Measurements from ENCODE around the gene PCYOX1L.

PCYOX1L gene

DNA sequence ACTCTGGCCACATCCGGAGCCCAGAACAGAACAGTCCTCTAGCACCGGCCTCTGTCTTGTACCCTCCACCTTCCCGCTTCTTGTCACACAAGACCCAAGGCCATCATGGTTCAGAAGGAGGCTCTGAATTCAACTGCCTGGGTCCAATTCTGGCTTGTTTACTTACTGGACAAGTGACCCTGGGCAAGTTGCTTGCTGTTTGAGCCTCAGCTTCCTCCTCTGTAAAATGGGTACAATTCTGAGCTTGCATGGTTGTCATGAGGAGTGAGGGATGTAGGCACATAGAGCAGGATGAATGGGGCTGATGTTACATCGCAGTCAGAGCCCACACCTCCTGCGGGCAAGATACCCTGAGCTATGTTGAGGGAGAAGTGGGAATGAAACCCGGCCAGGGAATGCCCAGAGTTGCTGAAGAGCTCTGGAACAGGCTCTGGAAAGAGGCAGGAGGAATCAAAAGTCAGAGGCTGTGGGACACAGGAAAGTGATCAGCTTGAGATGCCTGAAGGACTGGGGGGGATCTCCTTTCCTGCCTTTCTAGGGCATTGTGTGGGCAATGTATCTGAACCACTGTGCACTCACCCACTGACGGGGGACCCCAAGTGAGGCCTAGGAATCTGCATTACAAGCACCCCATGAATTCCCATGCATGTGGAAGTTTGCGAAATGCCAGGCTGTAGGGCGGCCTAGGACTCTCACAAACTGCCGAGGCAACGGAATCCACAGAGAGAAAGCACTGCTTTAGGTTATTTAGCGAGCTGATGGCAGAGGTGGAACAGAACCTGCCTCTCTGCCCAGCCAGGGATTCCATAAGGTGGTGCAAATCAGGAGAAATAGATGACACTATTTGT is 50.6 kb downstream of the PCYOX1L start:
- no peak for DNase-seq

DNA sequence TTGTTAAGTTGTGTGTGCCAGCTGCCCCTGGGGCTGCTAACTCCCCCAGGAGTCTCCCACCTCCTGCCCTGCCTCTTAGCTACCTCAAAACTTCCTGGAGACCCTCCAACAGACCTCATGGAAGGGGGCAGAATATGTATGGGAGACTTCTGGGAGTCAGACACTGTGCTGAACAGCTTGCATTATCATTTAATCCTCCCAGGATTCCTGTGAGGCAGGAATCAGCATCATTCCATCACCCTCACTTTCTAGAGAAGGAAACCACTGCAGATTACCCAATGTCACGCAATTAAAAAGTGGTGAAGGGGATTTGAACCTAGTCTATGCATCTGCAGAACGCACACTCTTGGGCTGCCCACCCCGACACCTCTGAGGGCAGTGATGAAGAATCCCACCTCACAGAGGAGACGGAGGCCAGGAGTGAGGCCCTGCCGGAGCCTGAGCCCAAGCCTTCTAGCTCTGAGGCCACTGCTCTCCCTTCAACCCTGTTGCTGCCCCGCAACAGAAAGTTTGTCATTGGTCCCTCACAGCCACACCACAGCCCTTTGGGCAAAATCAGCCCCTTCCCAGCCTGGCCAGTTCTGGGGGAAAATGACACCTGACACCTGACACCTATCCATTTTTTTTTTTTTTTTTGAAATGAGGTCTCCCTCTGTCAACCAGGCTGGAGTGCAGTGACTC is 51.6 kb downstream of the PCYOX1L start:
- DNase-seq = no peak

DNA sequence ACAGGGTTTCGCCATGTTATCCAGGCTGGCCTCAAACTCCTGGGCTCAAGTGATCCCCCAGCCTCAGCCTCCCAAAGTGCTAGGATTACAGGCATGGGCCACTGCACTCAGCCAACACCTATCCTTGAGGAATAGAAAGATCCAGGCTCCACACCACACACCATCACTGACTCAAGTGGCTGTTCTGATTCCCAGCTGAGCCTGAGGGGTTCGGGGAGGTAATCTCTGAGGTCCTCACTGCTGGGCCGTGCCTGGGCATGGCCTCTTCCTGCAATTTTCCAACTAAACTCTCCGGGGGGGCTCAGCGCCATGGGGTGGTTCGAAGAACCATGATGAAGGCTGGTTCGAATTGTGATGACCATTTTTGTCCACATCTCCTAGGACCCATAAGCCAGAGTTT is 52.2 kb downstream of the PCYOX1L start:
- no peak for DNase-seq

GRCh38 chr5:149410721-149411432 is 53.0 kb downstream of the PCYOX1L start:
- no peak for DNase-seq

DNA sequence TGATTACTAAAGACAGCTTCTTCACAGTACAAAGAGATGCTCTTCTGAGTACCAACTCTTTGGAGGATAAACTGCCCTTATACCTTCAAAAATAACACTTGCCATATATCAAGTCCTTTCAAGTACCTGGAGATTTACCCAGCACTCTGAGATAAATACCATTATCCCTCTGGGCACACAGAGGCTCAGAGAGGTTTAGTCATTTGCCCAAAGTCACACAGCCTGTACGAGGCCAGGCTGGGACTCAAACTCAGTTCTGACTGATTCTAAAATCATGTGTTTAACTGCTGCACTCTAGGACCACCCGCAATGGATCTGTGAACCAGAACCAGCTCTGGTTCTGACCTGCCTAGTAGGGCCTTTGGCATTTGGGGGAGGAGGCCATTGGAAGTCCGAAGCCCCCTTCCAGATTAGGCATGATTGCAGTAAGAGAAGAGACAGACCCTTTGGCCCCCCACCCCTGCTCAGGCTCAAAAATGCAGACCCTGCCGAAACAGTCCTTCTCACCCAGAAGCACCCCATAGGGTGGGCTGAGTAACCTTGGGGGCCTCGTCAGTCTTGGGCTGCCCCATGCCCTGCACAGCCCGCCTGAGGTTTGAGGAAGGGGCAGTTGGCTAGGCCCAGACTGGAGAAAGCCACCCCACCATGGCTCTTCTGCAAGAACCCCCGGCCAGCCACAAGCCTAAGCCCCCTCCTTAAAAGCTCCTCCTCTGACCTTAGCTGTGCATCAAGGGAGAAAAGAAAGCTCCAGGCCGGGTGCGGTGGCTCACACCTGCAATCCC is 54.1 kb downstream of the PCYOX1L start:
- no peak for DNase-seq

DNA sequence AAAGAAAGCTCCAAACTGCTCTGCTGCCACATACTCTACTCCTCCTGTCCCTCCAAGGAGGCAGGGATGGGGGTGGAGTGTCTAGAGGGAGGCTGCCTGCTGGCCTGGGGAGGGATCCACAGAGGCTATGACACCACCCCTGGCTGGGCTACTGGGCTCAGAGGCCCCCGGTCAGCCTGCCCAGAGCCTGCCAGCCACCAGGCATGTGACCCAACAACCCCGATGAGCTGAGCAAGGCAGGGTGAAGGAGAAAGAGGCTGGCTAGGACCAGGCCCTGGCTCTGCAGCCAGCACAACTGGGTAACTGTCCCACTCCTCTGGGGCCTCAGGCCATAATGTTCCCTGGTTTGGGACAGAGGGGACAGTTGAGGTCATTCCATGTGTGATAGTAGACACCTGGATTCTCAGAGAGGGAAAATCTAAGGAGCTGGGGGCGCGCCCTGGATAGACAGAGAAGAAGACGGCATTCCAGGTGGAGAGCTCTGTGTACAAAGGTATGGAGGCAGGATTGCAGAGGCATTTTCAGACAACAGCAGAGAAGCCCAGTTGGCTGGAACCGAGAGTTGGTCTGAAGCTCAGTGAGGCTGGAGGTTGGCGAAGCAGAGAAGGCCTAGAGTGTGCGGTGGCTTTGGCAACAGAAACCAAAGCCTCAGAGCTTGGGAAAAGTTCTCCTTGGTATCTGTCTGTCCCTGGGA is 55.1 kb downstream of the PCYOX1L start:
- no peak for DNase-seq

GRCh38 chr5:149413477-149414210 is 55.8 kb downstream of the PCYOX1L start:
- DNase-seq = no peak

GRCh38 chr5:149414405-149415065 is 56.7 kb downstream of the PCYOX1L start:
- no peak for DNase-seq

DNA sequence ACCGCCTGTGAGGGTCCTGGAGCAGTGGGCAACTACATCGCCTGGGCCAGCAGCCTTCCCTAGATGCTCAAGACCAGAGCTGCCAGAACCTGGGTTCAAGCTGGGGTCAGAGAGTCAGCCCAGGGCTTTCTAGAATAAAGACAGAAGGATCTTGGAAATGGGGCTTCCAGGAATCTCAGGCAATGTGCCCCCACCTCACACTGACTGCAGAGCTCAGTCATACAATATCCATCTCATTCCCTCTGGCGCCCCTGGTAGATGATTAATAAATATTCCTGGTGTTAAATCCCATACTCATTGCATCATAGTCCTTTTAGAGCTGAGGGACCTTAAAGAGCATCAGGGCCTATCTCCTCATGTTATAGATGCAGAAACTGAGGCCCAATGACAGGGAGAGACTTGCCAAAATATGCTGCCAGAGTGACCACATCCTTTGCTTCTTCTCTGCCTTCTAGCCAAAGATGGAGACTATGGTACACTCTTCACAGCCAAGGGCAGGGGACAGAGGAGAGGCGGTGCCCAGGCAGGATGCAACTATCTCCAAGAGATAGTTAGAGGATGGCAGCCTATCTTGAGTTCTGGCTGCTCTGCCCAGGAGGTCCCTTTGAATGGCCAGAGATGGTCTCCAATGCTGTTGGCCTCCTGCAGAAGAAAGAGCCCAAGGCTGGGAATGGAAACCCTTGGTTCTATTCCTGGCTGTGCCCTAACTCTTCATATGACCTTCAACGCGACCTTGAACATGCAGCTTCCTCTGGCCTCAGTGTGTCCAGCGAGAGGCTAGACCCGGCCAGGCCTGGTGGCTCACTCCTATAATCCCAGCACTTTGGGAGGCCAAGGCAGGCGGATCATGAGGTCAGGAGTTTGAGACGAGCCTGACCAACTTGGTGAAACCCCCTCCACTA is 57.5 kb downstream of the PCYOX1L start:
- no peak for DNase-seq

GRCh38 chr5:149416987-149417710 is 59.3 kb downstream of the PCYOX1L start:
- no peak for DNase-seq

DNA sequence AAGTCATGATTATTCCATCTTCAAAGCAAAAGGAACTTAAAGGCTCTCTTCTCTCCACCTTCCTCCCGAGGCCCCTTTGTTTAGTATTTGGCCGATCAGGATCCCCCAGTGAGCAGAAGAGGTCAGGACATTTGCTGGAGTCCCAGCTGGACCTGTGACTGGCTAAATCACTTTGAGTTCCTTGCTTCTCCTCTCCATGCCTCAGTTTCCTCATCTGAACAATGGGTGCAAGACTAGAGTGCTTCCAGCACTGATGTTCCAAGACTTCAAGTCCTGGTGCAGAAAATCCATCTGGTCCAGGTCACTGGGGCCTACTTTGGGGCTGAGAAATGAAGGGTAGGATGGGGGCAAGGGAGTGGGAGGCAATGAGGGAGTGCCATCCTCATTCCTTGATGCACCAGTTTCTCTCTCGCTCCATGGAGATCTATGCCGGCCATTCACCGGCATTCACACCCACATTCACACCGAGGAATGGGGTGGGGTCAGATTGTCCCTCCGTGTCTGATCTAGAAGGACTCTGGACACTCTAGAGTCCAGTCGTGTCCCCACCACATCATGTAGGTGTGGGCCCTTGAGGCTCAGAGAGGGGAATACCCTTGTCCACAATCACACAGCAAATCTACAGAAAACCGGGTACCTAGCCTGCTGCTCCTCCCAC is 60.0 kb downstream of the PCYOX1L start:
- DNase-seq = no peak

DNA sequence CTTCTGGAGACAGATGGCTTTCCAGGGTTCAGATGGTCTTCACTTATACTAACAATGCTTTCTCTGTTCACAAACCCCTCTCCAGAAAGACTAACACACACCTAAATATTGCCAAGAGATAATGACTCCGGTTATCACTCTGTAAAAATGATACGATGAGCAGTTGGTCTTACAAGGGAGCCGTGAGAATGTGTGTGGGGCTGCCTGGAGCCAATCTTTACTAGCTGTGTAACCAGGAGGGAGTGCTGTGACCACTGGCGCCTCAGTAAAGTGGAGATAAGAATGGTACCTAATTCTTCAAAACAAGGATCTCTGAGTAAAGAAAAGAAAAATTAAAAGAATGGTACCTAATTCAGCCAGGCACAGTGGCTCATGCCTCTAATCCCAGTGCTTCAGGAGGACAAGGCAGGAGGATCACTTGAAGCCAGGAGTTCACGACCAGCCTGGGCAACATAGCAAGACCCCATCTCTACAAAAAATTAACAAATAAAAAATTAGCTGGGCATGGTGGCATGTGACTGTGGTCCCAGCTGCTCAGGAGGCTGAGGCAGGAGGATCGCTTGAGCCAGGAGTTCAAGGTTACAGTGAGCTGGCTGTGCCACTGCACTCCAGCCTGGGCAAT is 61.2 kb downstream of the PCYOX1L start:
- DNase-seq = no peak

All from hippocampal formation (tissue), 2 donors.